ENCODE data around the gene LILRB2.
"Not testable (repeated sequence)": the region's sequence is repeated elsewhere in the genome, so short reads cannot be mapped to it uniquely, and the experiment has no call there.

Gene LILRB2

DNA sequence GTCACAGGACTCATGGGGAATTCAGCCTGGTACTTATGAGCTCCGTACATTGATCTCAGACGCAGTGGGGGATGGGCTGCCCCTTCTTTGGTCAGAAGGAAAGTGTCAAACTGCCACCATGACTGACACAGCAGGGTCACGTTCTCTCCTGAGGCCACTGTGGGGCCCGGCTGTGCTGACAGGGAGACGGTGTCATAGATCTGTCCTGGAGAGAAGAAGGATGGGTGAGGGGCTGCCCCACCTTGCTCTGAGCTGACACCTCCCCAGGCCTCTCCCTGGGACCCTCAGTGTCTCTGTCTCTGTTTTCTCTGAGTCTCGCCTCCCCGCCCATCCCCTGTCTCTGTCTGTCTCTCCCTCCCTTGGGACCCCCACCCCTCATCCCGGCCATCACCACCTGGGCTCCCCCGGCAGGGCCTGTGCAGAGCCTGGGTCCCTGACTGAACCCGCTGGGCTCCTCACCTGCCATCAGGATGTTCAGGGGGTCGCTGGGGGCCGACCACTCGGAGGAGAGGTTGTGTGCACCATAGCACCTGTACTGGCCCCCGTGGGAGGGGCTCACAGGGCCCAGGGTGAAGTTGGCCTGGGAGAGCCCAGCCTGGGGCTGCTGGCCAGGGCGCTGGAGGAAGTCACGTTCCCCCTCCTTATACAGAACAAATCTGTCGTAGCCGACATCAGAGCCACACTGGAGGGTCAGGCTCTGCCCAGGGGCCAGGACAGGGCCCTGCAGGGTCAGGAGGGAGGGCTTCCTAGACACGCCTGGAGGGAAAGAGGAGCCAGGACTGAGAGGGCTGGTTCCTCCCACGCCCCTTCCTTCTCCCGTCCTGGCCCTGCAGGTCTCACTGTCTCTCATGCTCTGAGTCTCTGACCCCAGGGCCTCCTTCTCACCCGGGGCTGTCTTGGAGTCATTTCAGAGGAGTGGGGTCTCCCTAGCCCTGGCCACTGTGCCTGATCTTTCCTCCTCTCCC, 40.3 kb downstream of the LILRB2 start:
- not testable (repeated sequence) for DNase-seq (ENCODE audit: low spot score)

DNA sequence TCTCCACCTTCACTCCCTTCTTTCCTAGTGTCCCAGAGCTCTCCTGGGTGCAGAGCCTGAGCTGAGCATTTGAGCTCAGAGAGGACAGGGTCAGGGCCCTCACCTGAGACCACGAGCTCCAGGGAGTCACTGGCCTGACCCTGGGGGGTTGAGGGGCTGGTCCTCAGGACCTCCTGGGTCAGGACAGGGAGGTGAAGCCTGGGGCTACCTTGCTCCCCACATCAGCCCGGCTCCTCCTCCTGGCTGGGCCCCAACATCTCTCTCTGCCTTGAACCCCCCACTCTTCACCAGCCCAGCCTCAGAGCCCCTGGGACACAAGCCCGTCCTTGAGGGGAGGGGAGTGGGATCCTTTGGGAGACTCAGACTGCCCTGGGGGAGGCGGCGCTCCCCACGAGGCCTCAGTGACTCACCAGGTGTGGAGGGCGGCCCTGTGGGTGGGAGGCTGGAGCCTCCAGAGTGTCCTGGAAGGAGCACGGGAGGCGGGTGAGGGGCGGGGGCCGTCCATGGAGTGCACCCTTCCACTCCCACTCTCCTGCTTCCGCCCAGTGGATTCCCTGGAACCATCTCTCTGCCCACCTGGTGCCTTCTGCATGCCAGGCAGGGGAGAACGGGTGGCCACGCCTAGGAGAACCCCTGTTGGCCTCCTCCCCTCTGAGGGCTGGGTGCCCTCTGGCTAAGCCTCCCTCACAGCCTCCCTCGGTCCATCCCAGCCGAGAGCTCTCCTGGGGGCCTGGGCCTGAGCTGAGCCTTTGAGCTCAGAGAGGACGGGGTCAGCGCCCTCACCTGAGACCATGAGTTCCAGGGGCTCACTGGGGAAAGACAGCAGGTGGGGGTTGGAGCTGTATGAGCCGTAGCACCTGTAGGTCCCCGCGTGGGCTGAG, 41.2 kb downstream of the LILRB2 start:
- not testable (repeated sequence) for DNase-seq (ENCODE audit: low spot score)

- no peak for DNase-seq (ENCODE audit: low spot score)
Measured at GRCh38 chr19:54233941-54234340, 47.0 kb downstream of the LILRB2 start.

- peak; percentile 89 for DNase-seq (ENCODE audit: low spot score)
Measured at GRCh38 chr19:54231077-54231931, 49.6 kb downstream of the LILRB2 start.

DNA sequence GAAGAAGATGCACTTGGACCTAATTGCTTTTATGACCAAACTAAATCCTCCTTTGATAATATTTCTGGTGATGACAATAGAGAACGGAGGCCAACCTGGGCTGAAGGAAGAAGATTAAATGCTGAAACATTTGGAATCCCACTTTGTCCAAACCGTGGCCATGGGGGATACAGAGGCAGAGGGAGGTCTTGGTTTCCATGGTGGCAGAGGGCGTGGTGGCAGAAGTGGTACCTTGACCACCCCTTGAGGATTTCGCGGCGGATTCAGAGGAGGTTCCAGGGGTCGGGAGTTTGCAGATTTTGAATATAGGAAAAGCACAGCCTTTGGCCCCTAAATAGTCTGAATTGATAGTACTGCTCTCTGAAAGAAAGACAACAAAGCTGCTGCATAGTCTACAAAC, 50.9 kb downstream of the LILRB2 start:
- DNase-seq (ENCODE audit: low spot score) = no peak

- no peak for DNase-seq (ENCODE audit: low spot score)
Measured at GRCh38 chr19:54229146-54229545, 51.8 kb downstream of the LILRB2 start.

DNA sequence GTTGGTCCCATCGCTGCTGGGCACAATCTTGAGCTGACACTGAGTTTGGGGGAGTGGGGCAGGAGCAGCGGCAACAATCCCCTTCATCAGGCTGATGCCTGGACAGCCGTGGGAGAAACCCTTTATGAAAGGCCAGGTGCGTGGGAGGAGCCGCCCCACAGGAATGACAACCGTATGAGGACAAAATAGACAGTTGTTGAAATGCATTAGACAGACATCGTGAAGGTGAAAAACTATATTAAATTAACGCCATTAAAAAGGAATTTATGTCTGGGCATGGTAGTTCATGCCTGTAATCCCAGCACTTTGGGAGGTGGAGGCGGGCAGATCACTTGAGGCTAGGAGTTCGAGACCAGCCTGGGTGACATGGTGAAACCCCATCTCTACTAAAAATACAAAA, 56.3 kb downstream of the LILRB2 start:
- DNase-seq (ENCODE audit: low spot score) = not testable (repeated sequence)

- DNase-seq (ENCODE audit: low spot score) = not testable (repeated sequence)
Measured at GRCh38 chr19:54223937-54224281, 57.0 kb downstream of the LILRB2 start.

Measured in AG08396 (cell line).